ENCODE measurements around the gene TMEM144. TPM values are rescaled to one million over a fixed set of nuclear protein-coding genes. Genes with fewer than 3 reads are reported as not detected.

Gene TMEM144
- total RNA-seq, 1 experiment from 2014 or later, result 3.4 TPM

GRCh38 chr4:158197194-158197776, 13.0 kb upstream of the TMEM144 start:
- H3K4me1 ChIP-seq (ENCODE audit: insufficient read depth, low read length), result no peaks in the 10 kb centered on the region
- H3K27me3 ChIP-seq (ENCODE audit: insufficient read depth, low read length), result no peaks in the 10 kb centered on the region
- H4K20me1 ChIP-seq (ENCODE audit: control insufficient read depth, insufficient read depth, insufficient read length), result no peaks in the 10 kb centered on the region
- no peak overlapping the region for H4K8ac ChIP-seq (replicated peaks; ENCODE audit: insufficient read length, low read depth, low read length)
- no peak overlapping the region for H2BK120ac ChIP-seq (ENCODE audit: low read depth, low read length, poor library complexity, severe bottlenecking)
- no peak overlapping the region for H2BK12ac ChIP-seq (ENCODE audit: insufficient read length, low read depth, low read length)
- no peak overlapping the region for H3K56ac ChIP-seq (ENCODE audit: insufficient read length, low read depth, low read length)
- H3K9me3 ChIP-seq (ENCODE audit: control insufficient read depth, low read depth, low read length), result no peaks in the 10 kb centered on the region
- H2BK5ac ChIP-seq (ENCODE audit: insufficient read length, low read length), result no peak overlapping the region
- no peak overlapping the region for H2BK20ac ChIP-seq (ENCODE audit: low read depth, low read length, poor library complexity, severe bottlenecking)
- H2BK15ac ChIP-seq (ENCODE audit: low read depth, low read length), result no peak overlapping the region
- no peak for DNase-seq
- no CpG with 5 or more reads among the region's 5 CpGs for WGBS (ENCODE audit: extremely low coverage, insufficient read length, low lambda C conversion rate)
- H3K4me3 Mint-ChIP-seq, result no peak overlapping the region
- no peak overlapping the region for H3K27ac Mint-ChIP-seq
- no peak overlapping the region for H3K27ac ChIP-seq (ENCODE audit: insufficient read length, low read depth, low read length)
- TF ChIP-seq CTCF (conservative IDR thresholded peaks at IDR 0.05), result no peak
- no peaks in the 10 kb centered on the region for H3K27me3 Mint-ChIP-seq (ENCODE audit: low read depth)
- no peak overlapping the region for H3K23ac ChIP-seq (ENCODE audit: insufficient read length, low read depth, low read length)
- H3K79me2 ChIP-seq (ENCODE audit: insufficient read depth, low read length), result no peaks in the 10 kb centered on the region
- H3K36me3 Mint-ChIP-seq (ENCODE audit: insufficient read depth in 1 of 3, low read depth in 3 of 3), result no peaks in the 10 kb centered on the region
- no peaks in the 10 kb centered on the region for H3K23me2 ChIP-seq (ENCODE audit: insufficient read length, low read depth, low read length, poor library complexity, severe bottlenecking)
- no peak overlapping the region for H3K18ac ChIP-seq (ENCODE audit: insufficient read length, low read depth, low read length)
- H2AK5ac ChIP-seq (ENCODE audit: insufficient read length, low read length), result no peak overlapping the region
- no peak overlapping the region for H3K4me2 ChIP-seq (ENCODE audit: insufficient read depth, insufficient read length, low read length)
- H4K91ac ChIP-seq (ENCODE audit: insufficient read length, low read depth, low read length), result no peak overlapping the region
- no peak overlapping the region for H3T11ph ChIP-seq (ENCODE audit: low read length)
- H3K4ac ChIP-seq (ENCODE audit: low read depth, low read length), result no peak overlapping the region
- H3K79me1 ChIP-seq (ENCODE audit: insufficient read depth, low read depth, low read length, poor library complexity, severe bottlenecking), result no peaks in the 10 kb centered on the region
- no peaks in the 10 kb centered on the region; a peak in 2 of 5 replicates for H3K9me3 Mint-ChIP-seq
- H3K9ac ChIP-seq (ENCODE audit: extremely low read depth, insufficient read length, low read length), result no peak overlapping the region
- H3K14ac ChIP-seq (ENCODE audit: insufficient read depth, low read length), result no peak overlapping the region
- no peak overlapping the region for H2AFZ ChIP-seq (ENCODE audit: low read length)
- no peaks in the 10 kb centered on the region for H3K4me1 Mint-ChIP-seq
- no peak overlapping the region for H4K5ac ChIP-seq (ENCODE audit: insufficient read length, low read depth, low read length)

Data from H9 (cell line).